ENCODE data around the gene NUP62.

Gene NUP62

GRCh38 chr19:49875857-49876421 lies 53.4 kb downstream of the NUP62 start:
- H3K36me3 ChIP-seq (ENCODE audit: control insufficient read depth, insufficient read depth, low read length, severe bottlenecking), result peaks cover 30% of the 10 kb centered on the region
- peaks cover 26% of the 10 kb centered on the region for H3K4me1 ChIP-seq (ENCODE audit: control insufficient read depth, insufficient read depth, low read length)
- no peaks in the 10 kb centered on the region for H3K9me3 ChIP-seq (ENCODE audit: control insufficient read depth, low read length)
- H3K9ac ChIP-seq (ENCODE audit: low read length), result peak overlapping the region; percentile 99
- H3K4me3 ChIP-seq (ENCODE audit: low read length), result peak overlapping the region; percentile 93
- H3K27me3 ChIP-seq (replicated peaks; ENCODE audit: control insufficient read depth, insufficient read depth, low read length), result no peaks in the 10 kb centered on the region
- peak; percentile 75 for DNase-seq (ENCODE audit: low read depth)

DNA sequence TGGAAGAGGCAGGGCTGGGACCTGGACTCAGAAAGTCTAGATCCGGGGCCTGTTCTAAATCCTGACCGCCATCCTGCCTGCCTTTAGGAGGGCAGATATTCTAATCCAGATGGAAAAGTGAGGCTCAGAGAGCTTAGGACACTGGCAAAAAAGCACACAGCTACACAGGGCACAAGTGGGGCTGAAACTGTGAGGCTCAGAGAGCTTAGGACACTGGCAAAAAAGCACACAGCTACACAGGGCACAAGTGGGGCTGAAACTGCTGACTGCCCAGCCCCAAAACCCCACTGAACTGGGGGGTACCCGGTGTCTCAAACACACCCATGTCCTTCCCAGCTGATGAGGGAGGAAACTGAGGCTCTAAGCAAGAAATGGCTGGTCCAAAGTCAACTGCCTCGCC lies 54.1 kb downstream of the NUP62 start:
- Histone ChIP-seq H3K4me3 (ENCODE audit: low read length) (peak overlapping the region; percentile 93), H3K9ac (ENCODE audit: low read length) (peak overlapping the region; percentile 99), H3K4me1 (ENCODE audit: control insufficient read depth, insufficient read depth, low read length) (peaks cover 33% of the 10 kb centered on the region), H3K27me3 (replicated peaks; ENCODE audit: control insufficient read depth, insufficient read depth, low read length) (no peaks in the 10 kb centered on the region), H3K9me3 (ENCODE audit: control insufficient read depth, low read length) (no peaks in the 10 kb centered on the region), H3K36me3 (ENCODE audit: control insufficient read depth, insufficient read depth, low read length, severe bottlenecking) (peaks cover 28% of the 10 kb centered on the region)
- no peak for DNase-seq (ENCODE audit: low read depth)

- H3K36me3 ChIP-seq (ENCODE audit: control insufficient read depth, insufficient read depth, low read length, severe bottlenecking), result peaks cover 25% of the 10 kb centered on the region
- H3K9ac ChIP-seq (ENCODE audit: low read length), result peak overlapping the region; percentile 99
- no peaks in the 10 kb centered on the region for H3K27me3 ChIP-seq (replicated peaks; ENCODE audit: control insufficient read depth, insufficient read depth, low read length)
- no peaks in the 10 kb centered on the region for H3K9me3 ChIP-seq (ENCODE audit: control insufficient read depth, low read length)
- DNase-seq (ENCODE audit: low read depth), result no peak
- peak overlapping the region; percentile 93 for H3K4me3 ChIP-seq (ENCODE audit: low read length)
- H3K4me1 ChIP-seq (ENCODE audit: control insufficient read depth, insufficient read depth, low read length), result peaks cover 37% of the 10 kb centered on the region
Measured at GRCh38 chr19:49874503-49875157, 54.7 kb downstream of the NUP62 start.

GRCh38 chr19:49873834-49874233 lies 55.5 kb downstream of the NUP62 start:
- Histone ChIP-seq H3K9me3 (ENCODE audit: control insufficient read depth, low read length) (no peaks in the 10 kb centered on the region), H3K36me3 (ENCODE audit: control insufficient read depth, insufficient read depth, low read length, severe bottlenecking) (peaks cover 18% of the 10 kb centered on the region), H3K4me1 (ENCODE audit: control insufficient read depth, insufficient read depth, low read length) (peaks cover 38% of the 10 kb centered on the region), H3K27me3 (replicated peaks; ENCODE audit: control insufficient read depth, insufficient read depth, low read length) (no peaks in the 10 kb centered on the region), H3K9ac (ENCODE audit: low read length) (peak overlapping the region; percentile 99), H3K4me3 (ENCODE audit: low read length) (no peak overlapping the region)
- no peak for DNase-seq (ENCODE audit: low read depth)

DNA sequence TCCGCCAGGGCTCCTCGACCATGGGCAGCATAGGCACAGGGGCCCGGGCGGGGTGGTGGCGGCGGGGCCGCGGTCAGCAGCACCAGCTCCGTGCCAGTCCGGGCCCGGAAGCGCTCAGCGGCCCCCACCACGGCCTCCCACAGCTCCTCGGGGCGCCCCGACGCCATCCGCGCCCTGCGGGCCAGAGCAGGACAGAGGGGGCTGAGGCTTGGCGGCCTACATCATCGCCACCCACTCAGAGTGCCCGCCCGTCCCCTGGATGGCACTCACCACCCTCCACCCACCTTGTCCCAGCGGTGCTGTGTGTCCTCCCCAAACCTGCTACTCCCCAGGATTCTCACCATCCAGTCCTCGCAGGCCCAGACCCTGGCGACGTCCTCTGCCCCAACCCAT lies 56.2 kb downstream of the NUP62 start:
- H3K9ac ChIP-seq (ENCODE audit: low read length), result peak overlapping the region; percentile 99
- peaks cover 16% of the 10 kb centered on the region for H3K36me3 ChIP-seq (ENCODE audit: control insufficient read depth, insufficient read depth, low read length, severe bottlenecking)
- H3K9me3 ChIP-seq (ENCODE audit: control insufficient read depth, low read length), result no peaks in the 10 kb centered on the region
- DNase-seq (ENCODE audit: low read depth), result no peak
- no peak overlapping the region for H3K4me3 ChIP-seq (ENCODE audit: low read length)
- H3K4me1 ChIP-seq (ENCODE audit: control insufficient read depth, insufficient read depth, low read length), result peaks cover 39% of the 10 kb centered on the region
- no peaks in the 10 kb centered on the region for H3K27me3 ChIP-seq (replicated peaks; ENCODE audit: control insufficient read depth, insufficient read depth, low read length)

DNA sequence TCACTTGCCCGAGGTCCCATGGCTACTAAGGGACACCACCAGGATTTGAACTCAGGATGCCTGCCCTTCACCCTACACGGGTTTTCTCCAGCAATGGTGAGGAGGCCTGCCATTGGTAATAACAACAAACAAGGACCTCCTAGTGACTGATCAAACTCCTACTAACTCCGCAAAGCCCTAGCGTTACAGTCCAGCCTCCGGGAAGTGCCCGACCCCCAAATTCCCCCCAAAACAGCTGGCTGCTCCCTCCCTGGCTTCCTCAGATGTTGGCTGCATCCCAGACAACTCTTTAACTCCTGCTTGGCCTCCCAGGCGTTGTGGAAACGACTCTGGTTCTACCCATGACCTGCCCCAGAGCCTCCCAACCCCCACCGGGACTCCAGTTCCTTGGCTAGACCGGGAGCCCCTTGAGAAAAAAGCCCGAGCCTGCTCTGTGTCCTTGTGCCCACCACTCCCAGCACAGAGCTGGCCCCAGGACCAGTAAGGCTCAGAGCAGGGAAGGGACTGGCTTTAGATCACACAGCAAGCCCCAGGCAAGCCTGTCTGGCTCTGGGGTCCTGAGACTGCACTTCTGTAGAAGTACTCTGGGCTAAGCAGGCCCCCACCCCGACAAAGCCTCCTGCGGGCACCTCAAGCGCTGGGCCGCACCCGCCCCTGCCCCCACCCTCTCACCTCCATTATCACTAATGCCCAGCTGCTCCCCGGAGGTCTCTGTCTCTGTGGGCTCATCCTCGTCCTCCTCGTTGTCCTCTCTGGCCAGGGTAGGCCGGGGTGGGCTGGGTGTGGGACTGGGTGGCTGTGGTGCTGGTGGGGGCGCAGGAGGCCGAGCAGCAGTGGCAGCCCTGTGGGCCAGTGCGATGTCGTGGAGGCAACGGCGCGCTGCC lies 56.8 kb downstream of the NUP62 start:
- no peak for DNase-seq (ENCODE audit: low read depth)
- H3K4me3 ChIP-seq (ENCODE audit: low read length), result no peak overlapping the region
- peaks cover 39% of the 10 kb centered on the region for H3K4me1 ChIP-seq (ENCODE audit: control insufficient read depth, insufficient read depth, low read length)
- peaks cover 16% of the 10 kb centered on the region for H3K36me3 ChIP-seq (ENCODE audit: control insufficient read depth, insufficient read depth, low read length, severe bottlenecking)
- no peaks in the 10 kb centered on the region for H3K27me3 ChIP-seq (replicated peaks; ENCODE audit: control insufficient read depth, insufficient read depth, low read length)
- H3K9ac ChIP-seq (ENCODE audit: low read length), result peak overlapping the region; percentile 16
- no peaks in the 10 kb centered on the region for H3K9me3 ChIP-seq (ENCODE audit: control insufficient read depth, low read length)

GRCh38 chr19:49871349-49871985 lies 57.8 kb downstream of the NUP62 start:
- H3K4me1 ChIP-seq (ENCODE audit: control insufficient read depth, insufficient read depth, low read length), result peaks cover 43% of the 10 kb centered on the region

DNA sequence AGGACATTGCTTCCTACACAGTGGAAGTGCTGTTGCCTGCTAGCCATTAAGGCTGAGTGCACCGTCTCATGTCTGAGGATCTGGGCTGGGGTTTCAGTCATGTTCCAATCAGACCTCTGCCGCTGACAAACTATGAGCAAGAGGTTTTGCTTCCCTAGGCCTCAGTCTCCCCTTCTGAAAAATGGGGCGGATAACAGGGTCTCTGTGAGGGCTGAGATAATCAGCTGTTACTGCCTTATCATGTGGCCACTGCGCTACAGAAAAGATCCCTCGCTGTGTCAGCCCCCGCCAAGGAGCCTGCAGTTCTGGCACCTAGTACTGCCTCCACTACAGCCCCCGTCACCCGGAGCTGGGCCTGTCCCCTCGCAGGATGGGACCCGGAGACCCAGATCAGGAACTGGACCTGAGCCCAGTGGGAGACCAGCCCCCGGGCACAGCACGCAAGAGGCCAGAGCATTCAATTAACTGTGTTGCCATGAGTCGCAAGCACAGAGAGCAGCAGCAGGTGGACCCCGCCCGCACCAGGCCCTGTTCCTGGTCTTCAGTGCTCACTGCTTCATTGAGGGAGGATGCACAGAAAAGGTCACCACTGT lies 58.9 kb downstream of the NUP62 start:
- H3K36me3 ChIP-seq (ENCODE audit: control insufficient read depth, insufficient read depth, low read length, severe bottlenecking), result peaks cover 16% of the 10 kb centered on the region
- no peak for DNase-seq (ENCODE audit: low read depth)
- H3K27me3 ChIP-seq (replicated peaks; ENCODE audit: control insufficient read depth, insufficient read depth, low read length), result no peaks in the 10 kb centered on the region
- H3K9ac ChIP-seq (ENCODE audit: low read length), result peak overlapping the region; percentile 86
- peak overlapping the region; percentile 76 for H3K4me3 ChIP-seq (ENCODE audit: low read length)
- no peaks in the 10 kb centered on the region for H3K9me3 ChIP-seq (ENCODE audit: control insufficient read depth, low read length)
- peaks cover 50% of the 10 kb centered on the region for H3K4me1 ChIP-seq (ENCODE audit: control insufficient read depth, insufficient read depth, low read length)

More at GRCh38 chr19:49871349-49871985, 57.8 kb downstream of the NUP62 start:
- peak overlapping the region; percentile 0 for H3K9ac ChIP-seq (ENCODE audit: low read length)
- no peak for DNase-seq (ENCODE audit: low read depth)
- H3K27me3 ChIP-seq (replicated peaks; ENCODE audit: control insufficient read depth, insufficient read depth, low read length), result no peaks in the 10 kb centered on the region
- no peak overlapping the region for H3K4me3 ChIP-seq (ENCODE audit: low read length)
- H3K36me3 ChIP-seq (ENCODE audit: control insufficient read depth, insufficient read depth, low read length, severe bottlenecking), result peaks cover 16% of the 10 kb centered on the region
- H3K9me3 ChIP-seq (ENCODE audit: control insufficient read depth, low read length), result no peaks in the 10 kb centered on the region

- peak overlapping the region; percentile 76 for H3K4me3 ChIP-seq (ENCODE audit: low read length)
- peaks cover 49% of the 10 kb centered on the region for H3K4me1 ChIP-seq (ENCODE audit: control insufficient read depth, insufficient read depth, low read length)
- H3K36me3 ChIP-seq (ENCODE audit: control insufficient read depth, insufficient read depth, low read length, severe bottlenecking), result peaks cover 17% of the 10 kb centered on the region
- no peaks in the 10 kb centered on the region for H3K9me3 ChIP-seq (ENCODE audit: control insufficient read depth, low read length)
- no peaks in the 10 kb centered on the region for H3K27me3 ChIP-seq (replicated peaks; ENCODE audit: control insufficient read depth, insufficient read depth, low read length)
- H3K9ac ChIP-seq (ENCODE audit: low read length), result peak overlapping the region; percentile 86
- DNase-seq (ENCODE audit: low read depth), result peak; percentile 100
Measured at GRCh38 chr19:49869484-49870308, 59.6 kb downstream of the NUP62 start.

- Histone ChIP-seq H3K9ac (ENCODE audit: low read length) (peak overlapping the region; percentile 62), H3K36me3 (ENCODE audit: control insufficient read depth, insufficient read depth, low read length, severe bottlenecking) (peaks cover 20% of the 10 kb centered on the region), H3K27me3 (replicated peaks; ENCODE audit: control insufficient read depth, insufficient read depth, low read length) (no peaks in the 10 kb centered on the region), H3K4me3 (ENCODE audit: low read length) (peak overlapping the region; percentile 71), H3K9me3 (ENCODE audit: control insufficient read depth, low read length) (no peaks in the 10 kb centered on the region), H3K4me1 (ENCODE audit: control insufficient read depth, insufficient read depth, low read length) (peaks cover 46% of the 10 kb centered on the region)
- DNase-seq (ENCODE audit: low read depth), result no peak
Measured at GRCh38 chr19:49869009-49869483, 60.3 kb downstream of the NUP62 start.

Data from adipocyte (in vitro differentiated cells).